IPS-15b (cell line): Measurements from ENCODE around the gene PHF1.

Experiments
- H3K27me3 ChIP-seq: one replicate; pipeline ENCODE4 v1.6.1; 2013; ENCODE audit warnings: low read length; ENCODE audit not compliant: control insufficient read depth, insufficient read depth
- H3K36me3 ChIP-seq: one replicate; pipeline ENCODE4 v1.6.1; 2013; ENCODE audit warnings: low read length; ENCODE audit not compliant: control insufficient read depth, insufficient read depth
- H3K4me1 ChIP-seq: one replicate; pipeline ENCODE4 v1.6.1; 2013; ENCODE audit warnings: mild to moderate bottlenecking, low read length; ENCODE audit not compliant: control insufficient read depth, insufficient read depth
- H3K4me3 ChIP-seq: one replicate; pipeline ENCODE4 v1.5.1; 2013; ENCODE audit warnings: low read depth, low read length
- H3K9ac ChIP-seq: one replicate; pipeline ENCODE4 v1.6.1; 2013; ENCODE audit warnings: low read depth, mild to moderate bottlenecking, low read length
- H3K9me3 ChIP-seq: one replicate; pipeline ENCODE4 v1.6.1; 2013; ENCODE audit warnings: mild to moderate bottlenecking, low read length; ENCODE audit not compliant: control insufficient read depth, insufficient read depth

PHF1 gene

GRCh38 chr6:33441457-33441856 is 30.6 kb downstream of the PHF1 start:
- H3K9ac ChIP-seq, result no peak overlapping the region
- no peaks in the 10 kb centered on the region for H3K4me1 ChIP-seq
- H3K27me3 ChIP-seq, result no peaks in the 10 kb centered on the region
- H3K4me3 ChIP-seq, result no peak overlapping the region
- H3K36me3 ChIP-seq, result peaks cover 90% of the 10 kb centered on the region
- H3K9me3 ChIP-seq, result no peaks in the 10 kb centered on the region

GRCh38 chr6:33442283-33442682 is 31.5 kb downstream of the PHF1 start:
- Histone ChIP-seq H3K9me3 (no peaks in the 10 kb centered on the region), H3K27me3 (no peaks in the 10 kb centered on the region), H3K4me1 (no peaks in the 10 kb centered on the region), H3K36me3 (peaks cover 90% of the 10 kb centered on the region), H3K9ac (no peak overlapping the region), H3K4me3 (no peak overlapping the region)

GRCh38 chr6:33443025-33443424 is 32.2 kb downstream of the PHF1 start:
- no peaks in the 10 kb centered on the region for H3K9me3 ChIP-seq

DNA sequence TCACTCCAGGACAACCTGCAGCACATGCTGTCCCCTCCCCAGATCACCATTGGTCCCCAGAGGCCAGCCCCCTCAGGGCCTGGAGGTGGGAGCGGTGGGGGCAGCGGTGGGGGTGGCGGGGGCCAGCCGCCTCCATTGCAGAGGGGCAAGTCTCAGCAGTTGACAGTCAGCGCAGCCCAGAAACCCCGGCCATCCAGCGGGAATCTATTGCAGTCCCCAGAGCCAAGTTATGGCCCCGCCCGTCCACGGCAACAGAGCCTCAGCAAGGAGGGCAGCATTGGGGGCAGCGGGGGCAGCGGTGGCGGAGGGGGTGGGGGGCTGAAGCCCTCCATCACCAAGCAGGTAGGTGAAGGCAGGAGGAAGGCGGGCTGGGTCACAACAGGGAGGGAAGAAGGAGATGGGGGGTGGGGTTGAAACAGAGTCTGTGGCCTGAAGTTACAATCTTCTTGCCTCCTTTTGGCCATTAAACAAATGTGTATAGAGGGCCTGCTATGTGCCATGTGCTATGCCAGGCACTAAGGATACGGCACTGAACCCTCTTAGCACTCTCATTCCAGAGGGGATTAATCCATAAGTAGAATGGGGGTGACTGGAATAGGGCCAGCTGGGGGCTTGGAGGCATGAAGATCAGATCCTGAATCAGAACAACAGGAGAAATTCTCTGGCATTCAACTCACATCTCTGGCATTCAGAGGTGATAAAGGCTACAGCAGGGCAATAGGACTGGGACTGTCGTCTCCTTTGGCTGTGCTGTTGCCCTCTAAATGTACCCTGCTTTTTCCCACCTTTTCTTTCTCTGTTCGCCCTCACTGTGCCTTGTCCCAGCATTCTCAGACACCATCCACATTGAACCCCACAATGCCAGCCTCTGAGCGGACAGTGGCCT is 33.0 kb downstream of the PHF1 start:
- Histone ChIP-seq H3K36me3 (peaks cover 89% of the 10 kb centered on the region), H3K4me3 (no peak overlapping the region), H3K4me1 (no peaks in the 10 kb centered on the region), H3K9ac (no peak overlapping the region), H3K27me3 (no peaks in the 10 kb centered on the region), H3K9me3 (no peaks in the 10 kb centered on the region)

More at GRCh38 chr6:33443025-33443424, 32.2 kb downstream of the PHF1 start:
- Histone ChIP-seq H3K4me1 (no peaks in the 10 kb centered on the region), H3K9ac (no peak overlapping the region), H3K27me3 (no peaks in the 10 kb centered on the region), H3K4me3 (no peak overlapping the region), H3K36me3 (peaks cover 90% of the 10 kb centered on the region)

GRCh38 chr6:33445119-33445603 is 34.3 kb downstream of the PHF1 start:
- H3K9ac ChIP-seq, result no peak overlapping the region
- H3K27me3 ChIP-seq, result no peaks in the 10 kb centered on the region
- H3K4me1 ChIP-seq, result no peaks in the 10 kb centered on the region
- H3K9me3 ChIP-seq, result no peaks in the 10 kb centered on the region
- no peak overlapping the region for H3K4me3 ChIP-seq
- peaks cover 89% of the 10 kb centered on the region for H3K36me3 ChIP-seq

DNA sequence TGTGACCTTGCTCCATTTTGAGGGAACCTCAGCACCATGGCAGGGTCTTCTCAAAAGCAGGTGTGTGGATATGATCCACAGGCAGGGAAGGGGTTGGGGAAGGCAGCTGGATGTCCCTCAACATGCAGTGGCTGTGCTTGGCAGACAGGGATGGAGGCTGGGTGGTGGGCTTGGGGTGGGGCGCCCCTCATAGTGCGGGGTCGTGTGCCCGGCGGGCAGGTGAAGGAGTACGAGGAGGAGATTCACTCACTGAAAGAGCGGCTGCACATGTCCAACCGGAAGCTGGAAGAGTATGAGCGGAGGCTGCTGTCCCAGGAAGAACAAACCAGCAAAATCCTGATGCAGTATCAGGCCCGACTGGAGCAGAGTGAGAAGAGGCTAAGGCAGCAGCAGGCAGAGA is 35.5 kb downstream of the PHF1 start:
- H3K9me3 ChIP-seq, result no peaks in the 10 kb centered on the region
- no peaks in the 10 kb centered on the region for H3K4me1 ChIP-seq
- peaks cover 83% of the 10 kb centered on the region for H3K36me3 ChIP-seq
- no peak overlapping the region for H3K4me3 ChIP-seq
- H3K27me3 ChIP-seq, result no peaks in the 10 kb centered on the region
- H3K9ac ChIP-seq, result no peak overlapping the region

- no peaks in the 10 kb centered on the region for H3K27me3 ChIP-seq
- peaks cover 49% of the 10 kb centered on the region for H3K36me3 ChIP-seq
- peaks cover 2% of the 10 kb centered on the region for H3K4me1 ChIP-seq
Measured at GRCh38 chr6:33450434-33450833, 39.6 kb downstream of the PHF1 start.

GRCh38 chr6:33451606-33452005 is 40.8 kb downstream of the PHF1 start:
- peaks cover 47% of the 10 kb centered on the region for H3K36me3 ChIP-seq
- no peak overlapping the region for H3K9ac ChIP-seq

More at GRCh38 chr6:33450434-33450833, 39.6 kb downstream of the PHF1 start:
- H3K9ac ChIP-seq, result no peak overlapping the region
- H3K4me3 ChIP-seq, result no peak overlapping the region
- H3K9me3 ChIP-seq, result no peaks in the 10 kb centered on the region

GRCh38 chr6:33452496-33452895 is 41.7 kb downstream of the PHF1 start:
- no peaks in the 10 kb centered on the region for H3K27me3 ChIP-seq
- no peak overlapping the region for H3K4me3 ChIP-seq
- no peaks in the 10 kb centered on the region for H3K9me3 ChIP-seq
- no peak overlapping the region for H3K9ac ChIP-seq
- peaks cover 39% of the 10 kb centered on the region for H3K36me3 ChIP-seq
- H3K4me1 ChIP-seq, result peaks cover 2% of the 10 kb centered on the region

More at GRCh38 chr6:33451606-33452005, 40.8 kb downstream of the PHF1 start:
- Histone ChIP-seq H3K4me3 (no peak overlapping the region), H3K9me3 (no peaks in the 10 kb centered on the region), H3K27me3 (no peaks in the 10 kb centered on the region), H3K4me1 (peaks cover 2% of the 10 kb centered on the region)

- no peaks in the 10 kb centered on the region for H3K27me3 ChIP-seq
- peaks cover 2% of the 10 kb centered on the region for H3K4me1 ChIP-seq
- no peak overlapping the region for H3K9ac ChIP-seq
- H3K9me3 ChIP-seq, result no peaks in the 10 kb centered on the region
- H3K4me3 ChIP-seq, result peak overlapping the region; percentile 80
- peaks cover 29% of the 10 kb centered on the region for H3K36me3 ChIP-seq
Measured at GRCh38 chr6:33453393-33454008, 42.7 kb downstream of the PHF1 start.

DNA sequence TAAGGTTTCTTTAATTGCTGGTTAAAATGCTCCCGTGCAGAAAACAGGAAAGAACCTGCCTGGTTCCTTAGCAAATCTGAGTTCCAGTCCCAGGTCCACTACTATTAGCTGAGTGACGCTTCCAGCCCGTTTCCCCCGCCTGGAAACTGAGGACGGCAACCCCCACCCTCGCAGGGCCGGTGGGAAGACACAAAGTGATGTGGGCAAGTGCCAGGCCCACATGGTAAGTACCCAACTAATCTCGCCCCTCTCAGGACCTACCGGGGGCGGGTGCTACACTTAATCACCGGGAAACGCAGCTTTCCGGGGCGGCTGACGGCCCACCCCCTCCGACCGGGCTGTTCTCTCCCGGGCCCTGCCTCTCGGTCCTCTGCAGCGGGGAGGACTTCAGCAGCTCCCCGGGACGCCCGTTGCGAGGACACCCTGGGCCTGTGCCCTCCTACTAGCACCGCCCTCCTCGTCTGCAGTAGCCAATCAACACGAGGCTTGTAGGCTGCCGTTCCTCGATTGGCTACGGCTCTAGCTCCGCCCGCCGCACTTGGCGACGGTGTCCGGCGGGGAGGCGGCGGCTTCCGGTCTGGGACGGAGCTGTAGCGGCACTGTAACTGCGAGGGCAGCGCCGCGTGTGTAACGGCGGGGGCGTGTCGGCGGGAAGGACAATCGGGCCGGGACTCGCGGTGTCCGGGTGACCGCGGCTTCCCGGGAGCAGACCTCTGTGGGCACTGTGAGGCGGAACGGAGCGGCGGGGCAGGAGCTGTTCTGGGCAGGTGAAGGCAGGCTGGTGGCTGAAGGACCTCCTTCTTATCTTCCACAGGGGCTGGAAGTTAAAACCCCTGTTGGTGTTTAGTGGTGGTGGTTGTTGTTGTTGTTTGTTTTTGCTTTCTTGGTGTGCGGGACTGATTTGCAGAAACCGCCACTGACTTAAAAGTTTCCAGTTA is 43.5 kb downstream of the PHF1 start, which contains the start of gene ZBTB9:
Gene ZBTB9 (plus strand): TSS at position 568 of the 938 bp plus-strand sequence. CDS start 525 bp downstream, outside the sequence.
- peaks cover 2% of the 10 kb centered on the region for H3K4me1 ChIP-seq
- H3K9ac ChIP-seq, result peak within 1 kb of the TSS; percentile 74
- H3K4me3 ChIP-seq, result peak within 1 kb of the TSS; percentile 80
- H3K9me3 ChIP-seq, result no peaks in the 10 kb centered on the region
- peaks cover 2% of the 10 kb centered on the region for H3K27me3 ChIP-seq
- H3K36me3 ChIP-seq, result peaks cover 22% of the 10 kb centered on the region
